OCI-LY7 (cell line): ENCODE results near the gene CAPRIN1. TPM values are rescaled to one million over a fixed set of nuclear protein-coding genes. Genes with fewer than 3 reads are reported as not detected.
"Not testable (repeated sequence)": the region's sequence is repeated elsewhere in the genome, so short reads cannot be mapped to it uniquely, and the experiment has no call there.

Experiments
- BruUV-seq: library from RNA; stranded (reverse); fragments of 400-500 nt; replicated peaks from 2 replicates; lab custom pipeline; 2021; lab: Mats Ljungman, UMichigan
- CTCF ChIA-PET: fragments of 300-600 bp; sonication (Branson Sonifier 250); formaldehyde crosslinking; loops from one replicate; lab custom pipeline; 2022; ENCODE audit warnings: antibody characterized with exemption; ENCODE audit not compliant: unreplicated experiment; lab: Charles Lee
- POLR2A ChIA-PET: fragments of 300-600 bp; sonication (Branson Sonifier 250); formaldehyde crosslinking; loops from one replicate; lab custom pipeline; 2022; ENCODE audit warnings: antibody characterized with exemption; lab: Charles Lee
- DNase-seq: peaks from one replicate; pipeline ENCODE4 v3.0.0-alpha.2; 2015; ENCODE audit warnings: low spot score
- H2AFZ ChIP-seq: fragments of 200-600 bp; sonication (generic), shearing (Covaris generic); 2 replicates; pipeline ENCODE4 v1.6.1; 2014; ENCODE audit warnings: mild to moderate bottlenecking, antibody characterized with exemption, low read length, moderate library complexity
- H3K27ac ChIP-seq: fragments of 200-600 bp; sonication (generic); 2 replicates; pipeline ENCODE4 v1.5.1; 2014; ENCODE audit warnings: mixed run types, low read depth, mild to moderate bottlenecking, moderate library complexity, low read length, inconsistent platforms; ENCODE audit not compliant: poor library complexity, severe bottlenecking
- H3K36me3 ChIP-seq: fragments of 200-600 bp; sonication (generic); 2 replicates; pipeline ENCODE4 v1.6.1; 2014; ENCODE audit warnings: mild to moderate bottlenecking, antibody characterized with exemption, low read length, moderate library complexity, mixed read lengths; ENCODE audit not compliant: insufficient read depth
- H3K4me1 ChIP-seq: fragments of 200-600 bp; sonication (generic); 2 replicates; pipeline ENCODE4 v1.5.1; 2014; ENCODE audit warnings: mild to moderate bottlenecking, low read length; ENCODE audit not compliant: insufficient read depth, poor library complexity, severe bottlenecking
- H3K4me2 ChIP-seq: fragments of 200-600 bp; sonication (generic); 2 replicates; pipeline ENCODE4 v1.6.1; 2014; ENCODE audit warnings: mild to moderate bottlenecking, low read length
- H3K4me3 ChIP-seq: fragments of 200-600 bp; sonication (generic); 2 replicates; pipeline ENCODE4 v1.5.1; 2014; ENCODE audit warnings: mild to moderate bottlenecking, low read depth, low read length; ENCODE audit not compliant: poor library complexity, severe bottlenecking
- H3K79me2 ChIP-seq: fragments of 200-600 bp; sonication (generic); 2 replicates; pipeline ENCODE4 v1.6.1; 2016; ENCODE audit warnings: low read depth, mild to moderate bottlenecking, low read length, moderate library complexity, mixed read lengths; ENCODE audit not compliant: insufficient read depth
- H3K9me2 ChIP-seq: fragments of 200-600 bp; sonication (generic); 2 replicates; pipeline ENCODE4 v1.6.1; 2016; ENCODE audit warnings: mild to moderate bottlenecking, low read length, mixed read lengths; ENCODE audit not compliant: insufficient read depth
- H3K9me3 ChIP-seq: fragments of 200-600 bp; sonication (generic); 2 replicates; pipeline ENCODE4 v1.6.1; 2014; ENCODE audit warnings: mild to moderate bottlenecking, mixed run types, low read length, mixed read lengths
- H4K20me1 ChIP-seq: fragments of 200-600 bp; sonication (generic); 2 replicates; pipeline ENCODE4 v1.6.1; 2014; ENCODE audit warnings: mild to moderate bottlenecking, antibody characterized with exemption, low read length, moderate library complexity, mixed read lengths; ENCODE audit not compliant: insufficient read depth
- CTCF ChIP-seq: fragments of 200-600 bp; sonication (generic); conservative IDR thresholded peaks from 2 replicates; pipeline ENCODE4 v1.5.1; 2014; ENCODE audit warnings: mild to moderate bottlenecking, antibody characterized with exemption, low read length, moderate library complexity, mixed read lengths
- EZH2phosphoT487 ChIP-seq: fragments of 200-600 bp; sonication (generic); IDR thresholded peaks from 2 replicates; pipeline ENCODE4 v1.6.1; 2018; ENCODE audit warnings: low read depth, borderline replicate concordance, mild to moderate bottlenecking, mixed run types, antibody characterized with exemption, low read length, moderate library complexity, mixed read lengths
- intact Hi-C: fragments of 100-400 bp; cut with micrococcal nuclease; formaldehyde crosslinking; loops from one replicate; pipeline ENCODE4 v1.10.0; 2022; ENCODE audit not compliant: unreplicated experiment
- total RNA-seq, 2 experiments: library from RNA; depleted of rRNA in 1 of 2; stranded (reverse); fragments of >200 nt in 1 of 2; shearing (Covaris generic) in 1 of 2; gene quantifications; 2 replicates each; pipeline ENCODE4 v1.2.3, GENCODE V29; 2014 to 2022

CAPRIN1 gene
- total RNA-seq, 2 experiments from 2014 or later: 259 to 286 TPM

- no TSS peak for BruUV-seq
- H3K36me3 ChIP-seq: peaks cover 100% of the 10 kb centered on the region
- no peak overlapping the region for H3K4me3 ChIP-seq
- H3K4me1 ChIP-seq: no peaks in the 10 kb centered on the region
- H3K4me2 ChIP-seq: no peak overlapping the region
- no peak overlapping the region for H2AFZ ChIP-seq
- H4K20me1 ChIP-seq: peaks cover 14% of the 10 kb centered on the region
- peaks cover 42% of the 10 kb centered on the region; the same call in 1 of the 2 replicates for H3K79me2 ChIP-seq
- no peak for TF ChIP-seq EZH2phosphoT487
- no peaks in the 10 kb centered on the region for H3K9me2 ChIP-seq
- no peak overlapping the region for H3K27ac ChIP-seq
- no peaks in the 10 kb centered on the region for H3K9me3 ChIP-seq
- ChIA-PET CTCF (no interaction called here), POLR2A (interaction anchor here (2.0 kb wide), 1 partner anchor 11 kb away, joined by 6 read pairs; no protein-coding TSS in a partner anchor)
- DNase-seq: no peak
- intact Hi-C loops: no loop called here
Observed at GRCh38 chr11:34091825-34092224, 40.3 kb downstream of the CAPRIN1 start.

- Histone ChIP-seq H3K36me3 (peaks cover 100% of the 10 kb centered on the region), H4K20me1 (peaks cover 22% of the 10 kb centered on the region), H3K79me2 (peaks cover 32% of the 10 kb centered on the region; the same call in 1 of the 2 replicates)
- H3K4me2 ChIP-seq, H3K9me3 ChIP-seq, H3K9me2 ChIP-seq, H3K27ac ChIP-seq, CTCF ChIA-PET, BruUV-seq, DNase-seq, H3K4me1 ChIP-seq, H2AFZ ChIP-seq, H3K4me3 ChIP-seq: not testable (repeated sequence)
- intact Hi-C loops: loop anchor here (2.0 kb wide), 1 partner anchor 16 kb away; no protein-coding TSS in a partner anchor
- POLR2A ChIA-PET: interaction anchor here (0.6 to 1.6 kb wide), 5 partner anchors 10 to 55 kb away, joined by 3 to 5 read pairs (median 4); no protein-coding TSS in a partner anchor
Observed at GRCh38 chr11:34094900-34095299, 43.4 kb downstream of the CAPRIN1 start.

GRCh38 chr11:34098813-34099212 is 47.3 kb downstream of the CAPRIN1 start:
- Histone ChIP-seq H4K20me1 (peaks cover 13% of the 10 kb centered on the region; the same call in 1 of the 2 replicates), H3K4me3 (no peak overlapping the region), H3K9me3 (no peaks in the 10 kb centered on the region), H2AFZ (no peak overlapping the region), H3K36me3 (peaks cover 93% of the 10 kb centered on the region), H3K9me2 (no peaks in the 10 kb centered on the region), H3K4me2 (no peak overlapping the region), H3K4me1 (peaks cover 23% of the 10 kb centered on the region), H3K79me2 (peaks cover 11% of the 10 kb centered on the region; the same call in 1 of the 2 replicates), H3K27ac (no peak overlapping the region)
- intact Hi-C loops: no loop called here
- TF ChIP-seq CTCF (no peak), EZH2phosphoT487 (no peak)
- ChIA-PET CTCF (no interaction called here), POLR2A (interaction anchor here (1.1 to 1.6 kb wide), 8 partner anchors 9 to 61 kb away, joined by 3 to 9 read pairs (median 5); no protein-coding TSS in a partner anchor)
- no TSS peak for BruUV-seq
- DNase-seq: no peak
